Caco-2 (cell line): ENCODE results near the gene AMFR. TPM values are rescaled to one million over a fixed set of nuclear protein-coding genes. Genes with fewer than 3 reads are reported as not detected.

ENCODE experiments used
- BruUV-seq: library from RNA; stranded (reverse); fragments of 400-500 nt; replicated peaks from 2 replicates; lab custom pipeline; 2021; lab: Mats Ljungman, UMichigan
- CTCF ChIA-PET: fragments of 300-600 bp; sonication (Branson Sonifier 250); formaldehyde crosslinking; loops from one replicate; lab custom pipeline; 2022; ENCODE audit warnings: antibody characterized with exemption; lab: Charles Lee
- POLR2A ChIA-PET: fragments of 300-600 bp; sonication (Branson Sonifier 250); formaldehyde crosslinking; loops from one replicate; lab custom pipeline; 2022; ENCODE audit warnings: antibody characterized with exemption; lab: Charles Lee
- DNase-seq, 2 experiments: peaks; one replicate each; pipeline versions ENCODE4 v3.0.0 to v3.0.0-alpha.2; 2020 to 2022
- H3K27me3 ChIP-seq: replicated peaks from 2 replicates; pipeline ENCODE4 v1.6.0; 2011; ENCODE audit warnings: low read length; ENCODE audit not compliant: control insufficient read depth, insufficient read depth
- H3K36me3 ChIP-seq: 2 replicates; pipeline ENCODE4 v1.5.1; 2011; ENCODE audit warnings: low read length; ENCODE audit not compliant: control insufficient read depth, insufficient read depth
- H3K4me1 ChIP-seq: fragments of 250-450 bp; sonication (Bioruptor Pico); 2 replicates; pipeline ENCODE4 v1.5.1; 2020; ENCODE audit warnings: mild to moderate bottlenecking
- H3K4me3 ChIP-seq: 2 replicates; pipeline ENCODE4 v1.5.1; 2011; ENCODE audit warnings: low read depth, mild to moderate bottlenecking, control low read depth, low read length
- H3K9me3 ChIP-seq: fragments of 250-450 bp; sonication (Bioruptor Pico); 2 replicates; pipeline ENCODE4 v1.5.1; 2020; ENCODE audit warnings: mild to moderate bottlenecking, moderate library complexity
- H3K27ac Mint-ChIP-seq: one replicate; pipeline ENCODE4 v1.8.0; 2022; ENCODE audit warnings: mixed read lengths; ENCODE audit not compliant: unreplicated experiment
- H3K27me3 Mint-ChIP-seq: one replicate; pipeline ENCODE4 v1.8.0; 2022; ENCODE audit warnings: mixed read lengths; ENCODE audit not compliant: insufficient read depth, unreplicated experiment
- H3K36me3 Mint-ChIP-seq: one replicate; pipeline ENCODE4 v1.8.0; 2022; ENCODE audit warnings: mild to moderate bottlenecking, mixed read lengths; ENCODE audit not compliant: insufficient read depth, unreplicated experiment
- H3K4me1 Mint-ChIP-seq: one replicate; pipeline ENCODE4 v1.8.0; 2022; ENCODE audit warnings: low read depth, mixed read lengths; ENCODE audit not compliant: unreplicated experiment
- H3K4me3 Mint-ChIP-seq: one replicate; pipeline ENCODE4 v1.8.0; 2022; ENCODE audit warnings: mild to moderate bottlenecking, moderate library complexity, mixed read lengths; ENCODE audit not compliant: unreplicated experiment
- H3K9me3 Mint-ChIP-seq: one replicate; pipeline ENCODE4 v1.8.0; 2022; ENCODE audit warnings: mixed read lengths; ENCODE audit not compliant: unreplicated experiment
- CTCF ChIP-seq, 2 experiments: fragments of 200-600 bp in 1 of 2; IDR thresholded peaks; 1 replicate in 1 of 2; 2 replicates in 1 of 2; pipeline versions ENCODE4 v1.5.1 to v1.8.0; 2011 to 2022; ENCODE audit warnings: antibody characterized with exemption in 1 of 2, control low read depth in 1 of 2, inconsistent platforms in 1 of 2, low read depth in 1 of 2, low read length in 1 of 2, mild to moderate bottlenecking in 1 of 2, moderate library complexity in 1 of 2; ENCODE audit not compliant: insufficient read depth in 1 of 2, severe bottlenecking in 1 of 2, unreplicated experiment in 1 of 2
- intact Hi-C: fragments of 100-400 bp; cut with micrococcal nuclease; formaldehyde crosslinking; loops from one replicate; pipeline ENCODE4 v1.10.0; 2022; ENCODE audit not compliant: unreplicated experiment
- total RNA-seq: library from RNA; stranded (reverse); gene quantifications from 2 replicates; pipeline ENCODE4 v1.2.3, GENCODE V29; 2022

AMFR gene
- total RNA-seq, 1 experiment from 2014 or later: 106 TPM

GRCh38 chr16:56405977-56406672 lies 19.2 kb downstream of the AMFR start:
- Mint-ChIP-seq H3K36me3 (peaks cover 57% of the 10 kb centered on the region), H3K4me3 (no peak overlapping the region), H3K9me3 (no peaks in the 10 kb centered on the region), H3K27me3 (no peaks in the 10 kb centered on the region), H3K4me1 (peaks cover 7% of the 10 kb centered on the region), H3K27ac (no peak overlapping the region)
- H3K27me3 ChIP-seq: no peaks in the 10 kb centered on the region
- H3K4me3 ChIP-seq: no peak overlapping the region
- no peaks in the 10 kb centered on the region for H3K4me1 ChIP-seq
- BruUV-seq: no TSS peak
- intact Hi-C loops: no loop called here
- TF ChIP-seq CTCF (IDR thresholded peaks at IDR 0.05; ENCODE audit: insufficient read depth in 1 of 2, low read depth in 1 of 2, low read length in 1 of 2, severe bottlenecking in 1 of 2, unreplicated experiment in 1 of 2): no peak
- no peaks in the 10 kb centered on the region for H3K9me3 ChIP-seq
- H3K36me3 ChIP-seq: 0 out of 2 replicates have a peak, but pooled peaks cover 3% of the 10 kb centered on the region
- CTCF ChIA-PET: no interaction called here
- POLR2A ChIA-PET: no interaction called here
- DNase-seq: no peak

GRCh38 chr16:56401482-56401881 lies 23.9 kb downstream of the AMFR start:
- Histone ChIP-seq H3K9me3 (no peaks in the 10 kb centered on the region), H3K4me3 (no peak overlapping the region), H3K4me1 (no peaks in the 10 kb centered on the region), H3K27me3 (no peaks in the 10 kb centered on the region), H3K36me3 (no peaks in the 10 kb centered on the region; the same call in 1 of the 2 replicates)
- H3K9me3 Mint-ChIP-seq: no peaks in the 10 kb centered on the region
- peaks cover 49% of the 10 kb centered on the region for H3K36me3 Mint-ChIP-seq
- H3K4me1 Mint-ChIP-seq: no peaks in the 10 kb centered on the region
- CTCF ChIA-PET: interaction anchor here (0.6 to 1.1 kb wide), 5 partner anchors 22 to 301 kb away, joined by 3 to 6 read pairs (median 4); no protein-coding TSS in a partner anchor
- no peak overlapping the region for H3K4me3 Mint-ChIP-seq
- BruUV-seq: no TSS peak
- peak; percentile 56 to 62 for DNase-seq
- POLR2A ChIA-PET: no interaction called here
- TF ChIP-seq CTCF (IDR thresholded peaks at IDR 0.05; ENCODE audit: insufficient read depth in 1 of 2, low read depth in 1 of 2, low read length in 1 of 2, severe bottlenecking in 1 of 2, unreplicated experiment in 1 of 2): peak; percentile 39 to 48
- H3K27me3 Mint-ChIP-seq: no peaks in the 10 kb centered on the region
- intact Hi-C loops: no loop called here
- H3K27ac Mint-ChIP-seq: no peak overlapping the region

GRCh38 chr16:56400458-56400857 lies 24.9 kb downstream of the AMFR start:
- ChIA-PET POLR2A (no interaction called here), CTCF (no interaction called here)
- DNase-seq: no peak
- intact Hi-C loops: no loop called here
- Mint-ChIP-seq H3K27me3 (no peaks in the 10 kb centered on the region), H3K27ac (no peak overlapping the region), H3K4me3 (no peak overlapping the region), H3K9me3 (no peaks in the 10 kb centered on the region), H3K4me1 (no peaks in the 10 kb centered on the region), H3K36me3 (peaks cover 51% of the 10 kb centered on the region)
- H3K27me3 ChIP-seq: no peaks in the 10 kb centered on the region
- no peak for TF ChIP-seq CTCF (IDR thresholded peaks at IDR 0.05; ENCODE audit: insufficient read depth in 1 of 2, low read depth in 1 of 2, low read length in 1 of 2, severe bottlenecking in 1 of 2, unreplicated experiment in 1 of 2)
- no peaks in the 10 kb centered on the region; the same call in 1 of the 2 replicates for H3K36me3 ChIP-seq
- no peaks in the 10 kb centered on the region for H3K4me1 ChIP-seq
- no peaks in the 10 kb centered on the region for H3K9me3 ChIP-seq
- no peak overlapping the region for H3K4me3 ChIP-seq
- BruUV-seq: no TSS peak
